Nephron (organoid): ENCODE measurements around the gene ABHD1.
A peak's percentile ranks its signal among the peaks of the same experiment; 100 is the strongest.

Experiments
- H3K27ac Mint-ChIP-seq, 3 experiments: 2 replicates each; pipeline ENCODE4 v1.8.0; 2020; ENCODE audit warnings: mixed read lengths in 3 of 3, mild to moderate bottlenecking in 2 of 3, moderate library complexity in 1 of 3
- H3K27me3 Mint-ChIP-seq: 2 replicates; pipeline ENCODE4 v1.8.0; 2021; ENCODE audit warnings: low read depth, mild to moderate bottlenecking, moderate library complexity, mixed read lengths
- H3K36me3 Mint-ChIP-seq: 2 replicates; pipeline ENCODE4 v1.8.0; 2020; ENCODE audit warnings: low read depth, mixed read lengths
- H3K4me1 Mint-ChIP-seq: 2 replicates; pipeline ENCODE4 v1.8.0; 2020; ENCODE audit warnings: mixed read lengths
- H3K4me3 Mint-ChIP-seq, 3 experiments: 2 replicates each; pipeline ENCODE4 v1.8.0; 2020; ENCODE audit warnings: mild to moderate bottlenecking in 3 of 3, mixed read lengths in 3 of 3, moderate library complexity in 2 of 3
- H3K9me3 Mint-ChIP-seq: 2 replicates; pipeline ENCODE4 v1.8.0; 2020; ENCODE audit warnings: mixed read lengths
- CTCF ChIP-seq, 3 experiments: fragments of 200-600 bp; sonication (generic); IDR thresholded peaks; one replicate each; pipeline ENCODE4 v1.5.0; 2021; ENCODE audit warnings: antibody characterized with exemption in 3 of 3; ENCODE audit not compliant: unreplicated experiment in 3 of 3

Gene ABHD1

GRCh38 chr2:27133195-27133875 lies 9.7 kb downstream of the ABHD1 start:
- peak overlapping the region; percentile 68 to 95 (median 94) for H3K27ac Mint-ChIP-seq
- H3K4me3 Mint-ChIP-seq: peak overlapping the region; percentile 91 to 97 (median 96)
- TF ChIP-seq CTCF (IDR thresholded peaks at IDR 0.05; ENCODE audit: unreplicated experiment in 3 of 3): no peak
- peaks cover 31% of the 10 kb centered on the region for H3K36me3 Mint-ChIP-seq
- H3K9me3 Mint-ChIP-seq: no peaks in the 10 kb centered on the region
- H3K27me3 Mint-ChIP-seq: no peaks in the 10 kb centered on the region
- peaks cover 13% of the 10 kb centered on the region for H3K4me1 Mint-ChIP-seq

- Mint-ChIP-seq H3K27ac (peak within 1 kb of the TSS; percentile 68 to 95 (median 94)), H3K27me3 (no peaks in the 10 kb centered on the region), H3K9me3 (no peaks in the 10 kb centered on the region), H3K4me1 (peaks cover 13% of the 10 kb centered on the region), H3K4me3 (peak within 1 kb of the TSS; percentile 91 to 97 (median 96)), H3K36me3 (peaks cover 28% of the 10 kb centered on the region)
- TF ChIP-seq CTCF (IDR thresholded peaks at IDR 0.05; ENCODE audit: unreplicated experiment in 3 of 3): peak; percentile 44 to 48 (median 47)
Measured at GRCh38 chr2:27133905-27134780, 10.5 kb downstream of the ABHD1 start, which contains the start of gene PREB. Gene PREB, minus strand, starts transcription at chr2:27134636. Its CDS starts 215 bp downstream, at chr2:27134421.

- Mint-ChIP-seq H3K4me1 (peaks cover 13% of the 10 kb centered on the region), H3K9me3 (no peaks in the 10 kb centered on the region), H3K36me3 (peaks cover 23% of the 10 kb centered on the region), H3K4me3 (peak overlapping the region; percentile 91 to 97 (median 96)), H3K27me3 (no peaks in the 10 kb centered on the region), H3K27ac (peak overlapping the region; percentile 68 to 95 (median 93))
- TF ChIP-seq CTCF (IDR thresholded peaks at IDR 0.05; ENCODE audit: unreplicated experiment in 3 of 3): no peak
Measured at GRCh38 chr2:27134781-27135477, 11.3 kb downstream of the ABHD1 start.

GRCh38 chr2:27135478-27135955 lies 11.9 kb downstream of the ABHD1 start:
- H3K9me3 Mint-ChIP-seq: no peaks in the 10 kb centered on the region
- peak overlapping the region; percentile 68 to 87 (median 72) for H3K27ac Mint-ChIP-seq
- no peak for TF ChIP-seq CTCF (IDR thresholded peaks at IDR 0.05; ENCODE audit: unreplicated experiment in 3 of 3)
- peak overlapping the region; percentile 91 to 97 (median 96) for H3K4me3 Mint-ChIP-seq
- peaks cover 18% of the 10 kb centered on the region for H3K36me3 Mint-ChIP-seq
- H3K4me1 Mint-ChIP-seq: peaks cover 13% of the 10 kb centered on the region
- H3K27me3 Mint-ChIP-seq: no peaks in the 10 kb centered on the region

GRCh38 chr2:27136751-27137150 lies 13.1 kb downstream of the ABHD1 start:
- H3K27ac Mint-ChIP-seq: peak overlapping the region in 1 of 3 experiments; percentile 66
- H3K4me3 Mint-ChIP-seq: peak overlapping the region in 2 of 3 experiments; percentile 19 to 30
- peaks cover 13% of the 10 kb centered on the region for H3K4me1 Mint-ChIP-seq
- peaks cover 10% of the 10 kb centered on the region for H3K36me3 Mint-ChIP-seq
- H3K27me3 Mint-ChIP-seq: no peaks in the 10 kb centered on the region
- no peak for TF ChIP-seq CTCF (IDR thresholded peaks at IDR 0.05; ENCODE audit: unreplicated experiment in 3 of 3)
- H3K9me3 Mint-ChIP-seq: no peaks in the 10 kb centered on the region
